CD4-positive, alpha-beta T cell treated with Interleukin-10 for 1 hour (primary cell): ENCODE results near the gene TIGIT.
"Not testable (repeated sequence)": the region's sequence is repeated elsewhere in the genome, so short reads cannot be mapped to it uniquely, and the experiment has no call there.

Source experiments
- DNase-seq: peaks from one replicate; pipeline ENCODE4 v3.0.0-alpha.2; 2020

TIGIT gene

GRCh38 chr3:114293838-114294535, at the start of gene TIGIT:
TSS of gene TIGIT (plus strand) at chr3:114294028. CDS start at chr3:114294062, 34 bp downstream.
- DNase-seq = no peak

GRCh38 chr3:114252954-114253353, 40.9 kb upstream of the TIGIT start:
- DNase-seq = no peak

GRCh38 chr3:114253505-114253904, 40.3 kb upstream of the TIGIT start:
- no peak for DNase-seq

GRCh38 chr3:114259566-114259965, 34.3 kb upstream of the TIGIT start:
- DNase-seq = no peak

- DNase-seq = no peak
Observed at GRCh38 chr3:114260152-114260551, 33.7 kb upstream of the TIGIT start.

- DNase-seq = no peak
Observed at GRCh38 chr3:114270019-114270418, 23.8 kb upstream of the TIGIT start.

- DNase-seq = no peak
Observed at GRCh38 chr3:114272271-114272670, 21.6 kb upstream of the TIGIT start.

- DNase-seq = no peak
Observed at GRCh38 chr3:114274929-114275328, 18.9 kb upstream of the TIGIT start.

- DNase-seq = not testable (repeated sequence)
Observed at GRCh38 chr3:114276856-114277255, 17.0 kb upstream of the TIGIT start.

- no peak for DNase-seq
Observed at GRCh38 chr3:114284644-114285043, 9.2 kb upstream of the TIGIT start.

GRCh38 chr3:114285648-114286230, 8.1 kb upstream of the TIGIT start:
- DNase-seq = peak; percentile 57

- peak; percentile 41 for DNase-seq
Observed at GRCh38 chr3:114286266-114286665, 7.6 kb upstream of the TIGIT start.

- DNase-seq = peak; percentile 93
Observed at GRCh38 chr3:114290911-114291901, 2.6 kb upstream of the TIGIT start.

GRCh38 chr3:114294940-114295480, 1.2 kb downstream of the TIGIT start:
- DNase-seq = peak; percentile 58

GRCh38 chr3:114295946-114296345, 2.1 kb downstream of the TIGIT start:
- DNase-seq = no peak

- peak; percentile 66 for DNase-seq
Observed at GRCh38 chr3:114299421-114299820, 5.6 kb downstream of the TIGIT start.

- DNase-seq = no peak
Observed at GRCh38 chr3:114299941-114300624, 6.3 kb downstream of the TIGIT start.

GRCh38 chr3:114307222-114307830, 13.5 kb downstream of the TIGIT start:
- DNase-seq = peak; percentile 66

- DNase-seq = no peak
Observed at GRCh38 chr3:114307832-114308231, 14.0 kb downstream of the TIGIT start.

GRCh38 chr3:114308377-114308776, 14.5 kb downstream of the TIGIT start:
- no peak for DNase-seq

GRCh38 chr3:114308830-114309229, 15.0 kb downstream of the TIGIT start:
- DNase-seq = peak; percentile 83

GRCh38 chr3:114310695-114311094, 16.9 kb downstream of the TIGIT start:
- DNase-seq = no peak
